ENCODE measurements around the gene PDSS2. TPM values are rescaled to one million over a fixed set of nuclear protein-coding genes. Genes with fewer than 3 reads are reported as not detected.

Gene PDSS2
- total RNA-seq, 1 experiment from 2014 or later = 17.8 TPM

DNA sequence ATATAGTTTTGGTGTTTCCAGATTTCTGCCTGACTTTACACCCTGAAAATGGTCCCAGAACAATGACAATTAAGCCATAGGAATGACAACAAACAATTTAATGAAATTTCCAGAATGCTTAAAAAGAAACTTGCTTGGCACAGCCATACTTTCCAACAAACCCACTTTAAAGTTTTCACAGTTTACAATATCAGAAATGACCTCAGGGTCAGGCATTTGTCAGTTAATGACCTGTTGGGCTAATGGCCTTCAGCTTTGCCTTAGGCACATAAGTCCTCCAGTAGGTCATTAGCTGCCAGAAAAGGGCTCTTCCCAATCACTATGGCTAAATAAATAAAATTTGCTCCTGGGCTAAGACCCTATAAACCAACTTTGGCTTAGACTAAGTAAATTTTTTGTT lies 199.4 kb downstream of the PDSS2 start:
- TF ChIP-seq, protein P1, sequence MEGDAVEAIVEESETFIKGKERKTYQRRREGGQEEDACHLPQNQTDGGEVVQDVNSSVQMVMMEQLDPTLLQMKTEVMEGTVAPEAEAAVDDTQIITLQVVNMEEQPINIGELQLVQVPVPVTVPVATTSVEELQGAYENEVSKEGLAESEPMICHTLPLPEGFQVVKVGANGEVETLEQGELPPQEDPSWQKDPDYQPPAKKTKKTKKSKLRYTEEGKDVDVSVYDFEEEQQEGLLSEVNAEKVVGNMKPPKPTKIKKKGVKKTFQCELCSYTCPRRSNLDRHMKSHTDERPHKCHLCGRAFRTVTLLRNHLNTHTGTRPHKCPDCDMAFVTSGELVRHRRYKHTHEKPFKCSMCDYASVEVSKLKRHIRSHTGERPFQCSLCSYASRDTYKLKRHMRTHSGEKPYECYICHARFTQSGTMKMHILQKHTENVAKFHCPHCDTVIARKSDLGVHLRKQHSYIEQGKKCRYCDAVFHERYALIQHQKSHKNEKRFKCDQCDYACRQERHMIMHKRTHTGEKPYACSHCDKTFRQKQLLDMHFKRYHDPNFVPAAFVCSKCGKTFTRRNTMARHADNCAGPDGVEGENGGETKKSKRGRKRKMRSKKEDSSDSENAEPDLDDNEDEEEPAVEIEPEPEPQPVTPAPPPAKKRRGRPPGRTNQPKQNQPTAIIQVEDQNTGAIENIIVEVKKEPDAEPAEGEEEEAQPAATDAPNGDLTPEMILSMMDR (conservative IDR thresholded peaks at IDR 0.05) = no peak
- TF ChIP-seq EZH2 (IDR thresholded peaks at IDR 0.05; ENCODE audit: low read depth) = no peak
- POLR2A ChIA-PET (ENCODE audit: unreplicated experiment) = no interaction called here
- Histone ChIP-seq H3K4me1 (replicated peaks; ENCODE audit: insufficient read depth) (peaks cover 11% of the 10 kb centered on the region), H3K4me3 (no peak overlapping the region), H2AFZ (no peak overlapping the region), H3K36me3 (ENCODE audit: low read depth) (no peaks in the 10 kb centered on the region), H3K4me2 (no peak overlapping the region), H3K27ac (no peak overlapping the region), H3K79me2 (ENCODE audit: low read depth) (no peaks in the 10 kb centered on the region), H3F3A (ENCODE audit: insufficient read depth, low read depth) (no peaks in the 10 kb centered on the region), H3K27me3 (ENCODE audit: insufficient read depth, low read depth) (no peaks in the 10 kb centered on the region), H3K9me3 (ENCODE audit: insufficient read depth, low read depth) (no peaks in the 10 kb centered on the region), H3K9me2 (ENCODE audit: insufficient read depth) (no peaks in the 10 kb centered on the region), H4K20me1 (ENCODE audit: insufficient read depth) (no peaks in the 10 kb centered on the region)
- no peak for DNase-seq
- CTCF ChIA-PET = no interaction called here
- intact Hi-C loops (cut with micrococcal nuclease; ENCODE audit: unreplicated experiment) = no loop called here
- BruUV-seq (replicated peaks) = no TSS peak

DNA sequence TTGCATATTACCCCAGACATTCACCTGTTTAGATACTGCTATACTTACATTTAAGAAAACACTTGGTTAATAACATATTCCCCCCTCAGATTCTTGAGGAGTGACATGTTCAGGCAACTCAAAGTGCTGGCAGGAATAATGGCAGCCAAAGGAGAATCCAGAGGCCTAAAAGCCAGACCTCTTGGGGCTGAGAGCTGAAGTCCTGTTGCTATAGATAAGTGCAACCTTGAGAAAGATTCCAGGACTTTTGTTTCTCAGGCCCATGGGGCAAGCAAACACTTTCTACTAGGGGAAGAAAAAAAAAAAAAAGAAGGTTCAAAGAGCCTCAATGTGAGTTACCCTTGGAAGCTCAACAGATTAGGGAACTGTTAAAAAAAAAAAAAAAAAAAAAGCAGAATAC lies 211.2 kb downstream of the PDSS2 start:
- H3K4me1 ChIP-seq (replicated peaks; ENCODE audit: insufficient read depth) = no peaks in the 10 kb centered on the region
- H3F3A ChIP-seq (ENCODE audit: insufficient read depth, low read depth) = no peaks in the 10 kb centered on the region
- ChIA-PET POLR2A (ENCODE audit: unreplicated experiment) (interaction anchor here (0.6 kb wide), 1 partner anchor 353 kb away, joined by 4 read pairs; no protein-coding TSS in a partner anchor), CTCF (interaction anchor here (0.7 kb wide), 1 partner anchor 426 kb away, joined by 12 read pairs; no protein-coding TSS in a partner anchor)
- H3K36me3 ChIP-seq (ENCODE audit: low read depth) = no peaks in the 10 kb centered on the region
- no peak overlapping the region for H2AFZ ChIP-seq
- BruUV-seq (replicated peaks) = no TSS peak
- no peaks in the 10 kb centered on the region for H4K20me1 ChIP-seq (ENCODE audit: insufficient read depth)
- TF ChIP-seq EZH2 (IDR thresholded peaks at IDR 0.05; ENCODE audit: low read depth) = no peak
- TF ChIP-seq, protein P1 (conservative IDR thresholded peaks at IDR 0.05) = no peak
- no peak overlapping the region for H3K27ac ChIP-seq
- no peak overlapping the region for H3K4me2 ChIP-seq
- no peaks in the 10 kb centered on the region for H3K79me2 ChIP-seq (ENCODE audit: low read depth)
- no peak overlapping the region for H3K4me3 ChIP-seq
- no peak for DNase-seq
- H3K27me3 ChIP-seq (ENCODE audit: insufficient read depth, low read depth) = no peaks in the 10 kb centered on the region
- intact Hi-C loops (cut with micrococcal nuclease; ENCODE audit: unreplicated experiment) = no loop called here
- no peaks in the 10 kb centered on the region for H3K9me3 ChIP-seq (ENCODE audit: insufficient read depth, low read depth)
- H3K9me2 ChIP-seq (ENCODE audit: insufficient read depth) = no peaks in the 10 kb centered on the region

DNA sequence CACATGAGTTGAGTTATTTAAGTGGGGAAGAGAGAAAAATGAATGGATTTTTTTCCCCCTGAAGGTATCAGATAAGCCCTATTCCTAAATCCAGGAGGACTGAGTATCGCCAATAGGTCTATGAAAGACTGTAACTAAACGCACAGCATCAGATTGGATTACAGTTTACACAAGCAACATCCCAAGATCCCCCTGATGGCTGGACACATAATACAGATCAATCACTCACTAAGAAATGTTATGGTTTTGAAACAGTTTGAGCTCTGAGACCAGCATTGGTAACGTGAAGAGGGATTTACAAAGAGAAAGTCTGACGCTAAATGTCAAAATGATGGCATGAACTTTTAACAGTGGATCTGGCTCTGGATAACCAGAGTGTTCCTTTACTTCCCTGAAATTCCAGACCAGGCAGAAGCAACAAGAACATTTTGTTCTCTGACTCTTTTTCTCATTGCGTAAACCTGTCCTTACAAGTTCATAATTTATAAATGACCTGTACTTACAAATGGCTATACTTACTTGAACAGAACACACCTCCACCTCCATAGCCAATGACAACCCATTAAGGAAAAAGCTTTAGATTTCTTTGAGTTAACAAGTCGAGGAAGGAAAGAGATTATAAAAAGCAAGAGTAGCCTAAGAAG lies 212.3 kb downstream of the PDSS2 start:
- no peaks in the 10 kb centered on the region for H4K20me1 ChIP-seq (ENCODE audit: insufficient read depth)
- H3K9me3 ChIP-seq (ENCODE audit: insufficient read depth, low read depth) = no peaks in the 10 kb centered on the region
- no peak overlapping the region for H2AFZ ChIP-seq
- no TSS peak for BruUV-seq (replicated peaks)
- POLR2A ChIA-PET (ENCODE audit: unreplicated experiment) = interaction anchor here (0.7 kb wide), 1 partner anchor 93 kb away, joined by 3 read pairs; no protein-coding TSS in a partner anchor
- H3K4me2 ChIP-seq = no peak overlapping the region
- no peaks in the 10 kb centered on the region for H3K36me3 ChIP-seq (ENCODE audit: low read depth)
- TF ChIP-seq, protein P1 (conservative IDR thresholded peaks at IDR 0.05) = no peak
- TF ChIP-seq EZH2 (IDR thresholded peaks at IDR 0.05; ENCODE audit: low read depth) = no peak
- intact Hi-C loops (cut with micrococcal nuclease; ENCODE audit: unreplicated experiment) = no loop called here
- no peaks in the 10 kb centered on the region for H3K79me2 ChIP-seq (ENCODE audit: low read depth)
- no peaks in the 10 kb centered on the region for H3F3A ChIP-seq (ENCODE audit: insufficient read depth, low read depth)
- CTCF ChIA-PET = no interaction called here
- H3K9me2 ChIP-seq (ENCODE audit: insufficient read depth) = no peaks in the 10 kb centered on the region
- H3K4me1 ChIP-seq (replicated peaks; ENCODE audit: insufficient read depth) = no peaks in the 10 kb centered on the region
- no peak for DNase-seq
- no peaks in the 10 kb centered on the region for H3K27me3 ChIP-seq (ENCODE audit: insufficient read depth, low read depth)
- H3K27ac ChIP-seq = no peak overlapping the region
- no peak overlapping the region for H3K4me3 ChIP-seq
